HG03039 (cell line): ENCODE data around the gene SLC2A8.

ENCODE experiments used
- ATAC-seq: cut with Tn5 transposase; IDR thresholded peaks from one replicate; pipeline ENCODE4 v1.9.1; 2021; ENCODE audit warnings: mild to moderate bottlenecking, moderate library complexity; ENCODE audit not compliant: unreplicated experiment

SLC2A8 gene

DNA sequence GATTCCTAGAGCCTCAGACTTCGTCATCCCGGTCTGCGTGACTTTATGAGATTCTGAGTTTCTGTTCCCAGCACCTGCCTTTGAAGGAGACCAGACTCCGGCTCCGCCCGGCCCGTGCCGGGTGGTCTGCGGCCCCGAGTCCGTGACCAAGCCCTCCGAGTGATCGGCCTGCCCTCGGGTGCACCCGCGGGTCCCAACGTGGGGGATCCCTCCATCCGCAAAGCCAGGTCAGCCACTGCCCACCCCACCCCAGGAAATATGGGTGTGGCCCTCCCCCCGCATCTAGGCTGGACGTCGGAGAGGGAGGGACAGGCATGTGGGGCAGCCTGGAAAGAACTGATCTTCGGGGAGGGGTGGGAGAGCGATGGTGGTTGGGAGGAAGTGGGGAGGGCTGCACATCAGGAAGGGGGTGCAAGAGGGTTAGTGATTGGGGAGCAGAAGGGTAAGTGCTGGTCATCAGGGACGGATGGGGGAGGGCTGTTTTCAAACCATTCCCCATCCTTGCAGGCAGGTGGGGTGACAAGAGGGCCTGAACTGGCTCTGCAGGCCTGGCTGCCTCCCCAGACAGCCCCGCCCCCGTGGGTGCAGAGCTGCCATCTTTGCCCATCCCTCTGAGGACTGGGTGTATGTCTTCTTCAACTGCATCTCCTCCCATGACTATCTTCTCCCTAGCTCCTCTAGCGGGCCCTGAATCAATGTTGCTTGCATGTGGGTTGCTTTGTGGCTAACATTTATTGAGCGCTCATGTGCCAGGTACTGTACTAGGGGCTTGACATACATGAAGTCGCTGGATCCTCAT lies 55.1 kb downstream of the SLC2A8 start:
- ATAC-seq = no peak

DNA sequence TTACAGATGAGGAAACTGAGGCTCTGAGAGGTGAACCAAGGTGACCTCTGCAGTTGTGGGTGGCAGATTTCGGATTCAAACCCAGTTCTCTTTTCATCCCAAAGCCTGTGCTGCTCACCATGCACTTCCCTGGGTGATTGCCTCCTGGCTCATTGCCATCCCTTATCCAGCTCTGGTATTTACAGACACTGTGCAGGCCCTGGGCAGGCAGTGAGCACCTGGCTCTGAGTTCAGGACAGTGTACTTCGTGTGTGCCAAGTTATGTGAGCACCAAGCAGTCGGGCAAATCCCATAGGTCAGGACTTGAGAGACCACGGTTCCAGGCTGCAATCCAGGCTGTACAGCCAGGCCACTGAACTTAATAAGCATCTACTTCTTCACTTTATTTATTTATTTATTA lies 55.7 kb downstream of the SLC2A8 start:
- ATAC-seq = no peak

DNA sequence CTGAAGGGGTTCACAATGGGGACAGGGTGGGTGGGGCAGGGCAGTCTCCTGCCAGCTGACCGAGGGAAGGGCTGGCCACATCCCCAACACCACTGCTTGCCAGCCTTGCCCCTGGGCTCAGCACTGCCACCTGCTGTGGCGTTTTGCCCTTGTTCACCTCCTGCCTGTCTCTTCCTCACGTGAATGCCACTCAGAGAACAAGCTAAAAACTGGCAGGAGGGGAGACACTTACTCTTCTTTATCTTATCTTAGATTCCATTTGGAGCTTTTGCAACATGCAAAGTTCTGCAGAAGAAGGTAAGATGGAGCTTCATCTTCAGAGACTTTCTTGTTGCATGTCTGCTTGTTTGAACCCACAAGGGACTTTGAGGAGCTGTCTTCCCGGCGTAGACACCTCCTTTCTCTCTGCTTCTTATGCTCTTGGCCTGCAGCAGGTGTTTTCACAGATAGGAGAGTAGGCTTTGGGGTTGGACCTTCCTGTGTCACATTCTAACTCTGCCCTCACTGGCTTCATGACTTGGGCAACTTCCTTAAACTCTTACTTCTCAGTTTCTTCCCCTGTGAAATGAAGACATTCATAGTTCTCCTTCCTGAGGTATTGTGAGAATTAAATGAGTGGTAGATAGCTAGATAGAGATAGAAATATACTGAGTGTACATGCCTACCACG lies 58.5 kb downstream of the SLC2A8 start:
- no peak for ATAC-seq

DNA sequence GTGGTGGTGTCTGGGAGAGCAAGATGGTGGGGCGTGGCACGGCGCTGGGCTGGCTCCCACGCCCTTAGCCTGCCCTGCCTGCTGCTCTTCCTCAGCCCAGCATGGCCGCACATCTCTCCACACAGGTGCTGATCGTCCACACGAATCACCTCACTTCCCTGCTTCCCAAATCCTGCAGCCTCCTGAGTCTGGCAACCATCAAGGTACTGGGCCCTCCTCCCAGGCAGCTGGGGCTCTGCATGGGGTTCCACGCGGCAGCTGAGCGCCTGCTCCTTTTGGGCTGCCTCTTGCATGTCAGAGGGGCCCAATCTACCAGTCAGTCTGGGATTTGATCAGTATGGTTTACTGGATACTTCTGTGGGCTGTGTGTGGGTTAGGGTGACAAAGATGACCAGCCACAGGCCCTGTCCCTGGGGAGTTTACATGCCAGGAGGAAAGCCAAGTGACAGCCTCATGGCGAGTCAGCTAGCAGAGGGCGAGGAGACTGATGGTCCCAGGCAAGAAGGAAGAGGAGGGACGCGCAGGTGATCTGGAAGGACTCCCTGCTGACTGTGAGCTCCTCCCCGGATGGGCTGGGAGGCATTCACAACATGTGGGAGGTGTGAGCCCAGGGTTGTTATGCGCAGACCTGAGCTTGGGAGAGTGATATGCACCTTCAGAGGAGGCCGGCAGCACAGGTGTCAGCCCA lies 60.4 kb downstream of the SLC2A8 start:
- no peak for ATAC-seq
